SK-N-SH (cell line): ENCODE data around the gene MAP2K5.

Experiments
- CTCF ChIP-seq: fragments of 200-600 bp; sonication (generic); IDR thresholded peaks from 2 replicates; pipeline ENCODE4 v1.6.1; 2017; ENCODE audit warnings: antibody characterized with exemption, mild to moderate bottlenecking, moderate library complexity
- EP300 ChIP-seq, 2 experiments: IDR thresholded peaks; 2 replicates each; pipeline versions ENCODE4 v1.4.0 to v1.6.1; 2012; ENCODE audit warnings: borderline replicate concordance in 1 of 2, low read depth in 1 of 2, low read length in 1 of 2
- EZH2phosphoT487 ChIP-seq: fragments of 200-600 bp; sonication (generic); IDR thresholded peaks from 2 replicates; pipeline ENCODE4 v1.6.1; 2017; ENCODE audit warnings: low read depth, mixed run types, mild to moderate bottlenecking, antibody characterized with exemption, moderate library complexity, borderline replicate concordance
- FOXM1 ChIP-seq: IDR thresholded peaks from 2 replicates; pipeline ENCODE4 v1.4.0; 2012; ENCODE audit warnings: low read depth, mild to moderate bottlenecking
- JUND ChIP-seq: IDR thresholded peaks from 2 replicates; pipeline ENCODE4 v1.4.0; 2012
- PBX3 ChIP-seq: IDR thresholded peaks from 2 replicates; pipeline ENCODE4; 2012
- POLR2AphosphoS5 ChIP-seq: IDR thresholded peaks from 2 replicates; pipeline ENCODE4 v1.6.1; 2012; ENCODE audit warnings: low read depth, low read length
- RAD21 ChIP-seq: IDR thresholded peaks from 2 replicates; pipeline ENCODE4 v1.6.1; 2012; ENCODE audit warnings: mild to moderate bottlenecking, low read length
- RCOR1 ChIP-seq: fragments of 150-350 bp; IDR thresholded peaks from 2 replicates; pipeline ENCODE4 v1.6.1; 2017; ENCODE audit warnings: antibody characterized with exemption, low read length
- REST ChIP-seq: IDR thresholded peaks from 2 replicates; pipeline ENCODE4 v1.6.1; 2012; ENCODE audit warnings: mild to moderate bottlenecking, low read depth, low read length, moderate library complexity
- RFX5 ChIP-seq: IDR thresholded peaks from 2 replicates; pipeline ENCODE4 v1.6.1; 2012; ENCODE audit warnings: mild to moderate bottlenecking, improper control_type of control experiment, low read length
- SMC3 ChIP-seq: IDR thresholded peaks from 2 replicates; pipeline ENCODE4 v1.6.1; 2012; ENCODE audit warnings: low read depth, low read length, improper control_type of control experiment

- TF ChIP-seq SMC3 (no peak), RAD21 (no peak), CTCF (no peak), EZH2phosphoT487 (no peak), JUND (no peak), EP300 (IDR thresholded peaks at IDR 0.05; ENCODE audit: borderline replicate concordance in 1 of 2, low read depth in 1 of 2, low read length in 1 of 2) (no peak), RFX5 (no peak), RCOR1 (no peak), POLR2AphosphoS5 (no peak), REST (no peak), PBX3 (no peak), FOXM1 (no peak)
These were observed 89.8 kb downstream of the MAP2K5 start for GRCh38 chr15:67632261-67632660.
